Endothelial cell (in vitro differentiated cells): ENCODE data around the gene CCT5. TPM values are rescaled to one million over a fixed set of nuclear protein-coding genes. Genes with fewer than 3 reads are reported as not detected.
A peak's percentile ranks its signal among the peaks of the same experiment; 100 is the strongest.

Source experiments
- DNase-seq: peaks from one replicate; pipeline ENCODE4 v3.0.0; 2021; ENCODE audit warnings: low spot score
- H3K27ac Mint-ChIP-seq: one replicate; pipeline ENCODE4 v1.8.0; 2021; ENCODE audit warnings: mixed read lengths, inconsistent platforms; ENCODE audit not compliant: unreplicated experiment
- H3K27me3 Mint-ChIP-seq: one replicate; pipeline ENCODE4 v1.8.0; 2021; ENCODE audit warnings: mild to moderate bottlenecking, moderate library complexity, mixed read lengths, inconsistent platforms; ENCODE audit not compliant: unreplicated experiment
- H3K36me3 Mint-ChIP-seq: one replicate; pipeline ENCODE4 v1.8.0; 2021; ENCODE audit warnings: mild to moderate bottlenecking, low read depth, mixed read lengths, inconsistent platforms; ENCODE audit not compliant: unreplicated experiment
- H3K4me1 Mint-ChIP-seq: one replicate; pipeline ENCODE4 v1.8.0; 2021; ENCODE audit warnings: mild to moderate bottlenecking, mixed read lengths, inconsistent platforms; ENCODE audit not compliant: unreplicated experiment
- H3K4me3 Mint-ChIP-seq: one replicate; pipeline ENCODE4 v1.8.0; 2021; ENCODE audit warnings: mild to moderate bottlenecking, mixed read lengths, inconsistent platforms; ENCODE audit not compliant: unreplicated experiment
- H3K9me3 Mint-ChIP-seq: one replicate; pipeline ENCODE4 v1.8.0; 2021; ENCODE audit warnings: mixed read lengths, inconsistent platforms; ENCODE audit not compliant: unreplicated experiment
- CTCF ChIP-seq: fragments of 200-600 bp; sonication (generic); IDR thresholded peaks from one replicate; pipeline ENCODE4 v1.5.0; 2021; ENCODE audit warnings: antibody characterized with exemption; ENCODE audit not compliant: unreplicated experiment
- total RNA-seq: library from RNA; stranded (reverse); fragmentation: NEBNext Ultra II Directional; extraction: Animal tissue kit (Norgen Biotek cat#: 25700); gene quantifications from one replicate; pipeline ENCODE4 v1.2.1, GENCODE V29; 2021; ENCODE audit not compliant: unreplicated experiment

The CCT5 gene
- total RNA-seq, 1 donor from 2014 or later = 244 TPM

- Mint-ChIP-seq H3K27ac (peak overlapping the region; percentile 91), H3K4me1 (peaks cover 22% of the 10 kb centered on the region), H3K27me3 (peaks cover 10% of the 10 kb centered on the region), H3K9me3 (no peaks in the 10 kb centered on the region), H3K36me3 (peaks cover 13% of the 10 kb centered on the region), H3K4me3 (peak overlapping the region; percentile 99)
- TF ChIP-seq CTCF = no peak
- peak; percentile 15 for DNase-seq
These were observed 761 bp downstream of the CCT5 start for GRCh38 chr5:10250806-10251276.

- H3K27me3 Mint-ChIP-seq = peaks cover 10% of the 10 kb centered on the region
- DNase-seq = no peak
- no peak for TF ChIP-seq CTCF
- no peaks in the 10 kb centered on the region for H3K9me3 Mint-ChIP-seq
- H3K27ac Mint-ChIP-seq = peak overlapping the region; percentile 91
- H3K4me3 Mint-ChIP-seq = peak overlapping the region; percentile 99
- peaks cover 22% of the 10 kb centered on the region for H3K4me1 Mint-ChIP-seq
- H3K36me3 Mint-ChIP-seq = peaks cover 18% of the 10 kb centered on the region
These were observed 1.3 kb downstream of the CCT5 start for GRCh38 chr5:10251405-10251804.

GRCh38 chr5:10253390-10253789 lies 3.3 kb downstream of the CCT5 start:
- no peak overlapping the region for H3K27ac Mint-ChIP-seq
- H3K4me3 Mint-ChIP-seq = no peak overlapping the region
- peaks cover 10% of the 10 kb centered on the region for H3K27me3 Mint-ChIP-seq
- TF ChIP-seq CTCF = no peak
- no peak for DNase-seq
- H3K9me3 Mint-ChIP-seq = no peaks in the 10 kb centered on the region
- H3K36me3 Mint-ChIP-seq = peaks cover 28% of the 10 kb centered on the region
- peaks cover 22% of the 10 kb centered on the region for H3K4me1 Mint-ChIP-seq

GRCh38 chr5:10254686-10255085 lies 4.6 kb downstream of the CCT5 start:
- Mint-ChIP-seq H3K4me3 (no peak overlapping the region), H3K36me3 (peaks cover 37% of the 10 kb centered on the region), H3K9me3 (no peaks in the 10 kb centered on the region), H3K27me3 (peaks cover 11% of the 10 kb centered on the region), H3K4me1 (peaks cover 15% of the 10 kb centered on the region), H3K27ac (no peak overlapping the region)
- no peak for TF ChIP-seq CTCF
- no peak for DNase-seq

- DNase-seq = no peak
- H3K36me3 Mint-ChIP-seq = peaks cover 58% of the 10 kb centered on the region
- H3K27me3 Mint-ChIP-seq = peaks cover 8% of the 10 kb centered on the region
- H3K4me3 Mint-ChIP-seq = peak overlapping the region; percentile 56
- no peak for TF ChIP-seq CTCF
- peaks cover 2% of the 10 kb centered on the region for H3K4me1 Mint-ChIP-seq
- H3K27ac Mint-ChIP-seq = no peak overlapping the region
- H3K9me3 Mint-ChIP-seq = no peaks in the 10 kb centered on the region
These were observed 7.8 kb downstream of the CCT5 start for GRCh38 chr5:10257870-10258269.
